OCI-M2 (cell line): ENCODE measurements around the gene NCMAP.
"Not testable (repeated sequence)": the region's sequence is repeated elsewhere in the genome, so short reads cannot be mapped to it uniquely, and the experiment has no call there.

ENCODE experiments used
- DNase-seq: peaks from one replicate; lab custom pipeline; 2025; ENCODE audit not compliant: unreplicated experiment; lab: John Stamatoyannopoulos, UW

NCMAP gene

GRCh38 chr1:24555591-24556413, at the start of gene NCMAP:
NCMAP (plus strand) TSS chr1:24556087; CDS start chr1:24595431, 39,344 bp downstream.
- no peak for DNase-seq

- DNase-seq, result no peak
These were observed 49.1 kb upstream of the NCMAP start for GRCh38 chr1:24506691-24507381.

- DNase-seq, result no peak
These were observed 48.5 kb upstream of the NCMAP start for GRCh38 chr1:24507405-24507804.

- DNase-seq, result no peak
These were observed 47.0 kb upstream of the NCMAP start for GRCh38 chr1:24508911-24509310.

GRCh38 chr1:24513706-24514105, 42.2 kb upstream of the NCMAP start:
- DNase-seq, result no peak

GRCh38 chr1:24514946-24515345, 40.9 kb upstream of the NCMAP start:
- no peak for DNase-seq

- not testable (repeated sequence) for DNase-seq
These were observed 40.1 kb upstream of the NCMAP start for GRCh38 chr1:24515671-24516209.

- no peak for DNase-seq
These were observed 39.4 kb upstream of the NCMAP start for GRCh38 chr1:24516506-24516905.

GRCh38 chr1:24517898-24518297, 38.0 kb upstream of the NCMAP start:
- no peak for DNase-seq

- DNase-seq, result not testable (repeated sequence)
These were observed 35.6 kb upstream of the NCMAP start for GRCh38 chr1:24520282-24520681.

- DNase-seq, result no peak
These were observed 30.3 kb upstream of the NCMAP start for GRCh38 chr1:24525606-24526005.

GRCh38 chr1:24526045-24526444, 29.8 kb upstream of the NCMAP start:
- DNase-seq, result no peak

GRCh38 chr1:24526940-24527542, 28.8 kb upstream of the NCMAP start:
- no peak for DNase-seq

GRCh38 chr1:24528744-24529143, 27.1 kb upstream of the NCMAP start:
- DNase-seq, result no peak

- DNase-seq, result not testable (repeated sequence)
These were observed 26.6 kb upstream of the NCMAP start for GRCh38 chr1:24529292-24529691.

- no peak for DNase-seq
These were observed 20.9 kb upstream of the NCMAP start for GRCh38 chr1:24535021-24535424.

- DNase-seq, result no peak
These were observed 20.1 kb upstream of the NCMAP start for GRCh38 chr1:24535778-24536177.

GRCh38 chr1:24536391-24536840, 19.5 kb upstream of the NCMAP start:
- DNase-seq, result no peak

- DNase-seq, result no peak
These were observed 15.6 kb upstream of the NCMAP start for GRCh38 chr1:24540051-24540905.

- no peak for DNase-seq
These were observed 14.8 kb upstream of the NCMAP start for GRCh38 chr1:24540906-24541710.
